Mammary microvascular endothelial cell (primary cell): Measurements from ENCODE around the gene IFNL1. TPM values are rescaled to one million over a fixed set of nuclear protein-coding genes. Genes with fewer than 3 reads are reported as not detected.

Experiments used
- total RNA-seq: library from RNA; depleted of rRNA; stranded (reverse); fragments of >200 nt; gene quantifications from 2 replicates; pipeline ENCODE4 v1.2.3, GENCODE V29; 2015

The IFNL1 gene
- total RNA-seq = not detected in 2 replicates

DNA sequence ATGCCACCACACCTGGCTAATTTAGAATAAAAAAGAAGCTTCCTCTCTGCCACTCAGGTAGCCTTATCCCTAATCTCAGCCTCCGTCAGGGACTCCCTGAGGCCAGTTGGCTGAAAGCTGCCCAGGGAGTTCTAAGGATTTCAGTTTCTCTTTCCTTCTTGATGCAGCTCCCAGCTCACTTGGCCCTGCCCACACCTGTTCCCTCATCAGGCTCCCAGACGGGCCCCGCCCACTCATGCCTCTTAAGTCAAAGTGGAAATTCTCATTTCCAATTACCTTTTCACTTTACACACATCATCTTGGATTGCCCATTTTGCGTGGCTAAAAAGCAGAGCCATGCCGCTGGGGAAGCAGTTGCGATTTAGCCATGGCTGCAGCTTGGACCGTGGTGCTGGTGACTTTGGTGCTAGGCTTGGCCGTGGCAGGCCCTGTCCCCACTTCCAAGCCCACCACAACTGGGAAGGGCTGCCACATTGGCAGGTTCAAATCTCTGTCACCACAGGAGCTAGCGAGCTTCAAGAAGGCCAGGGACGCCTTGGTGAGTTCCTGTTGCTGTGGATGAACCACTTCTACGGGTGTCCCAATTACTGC, at the start of gene IFNL1:
TSS of gene IFNL1 (plus strand) at position 353 of the 591 bp plus-strand sequence. CDS start at position 368, 15 bp downstream.

DNA sequence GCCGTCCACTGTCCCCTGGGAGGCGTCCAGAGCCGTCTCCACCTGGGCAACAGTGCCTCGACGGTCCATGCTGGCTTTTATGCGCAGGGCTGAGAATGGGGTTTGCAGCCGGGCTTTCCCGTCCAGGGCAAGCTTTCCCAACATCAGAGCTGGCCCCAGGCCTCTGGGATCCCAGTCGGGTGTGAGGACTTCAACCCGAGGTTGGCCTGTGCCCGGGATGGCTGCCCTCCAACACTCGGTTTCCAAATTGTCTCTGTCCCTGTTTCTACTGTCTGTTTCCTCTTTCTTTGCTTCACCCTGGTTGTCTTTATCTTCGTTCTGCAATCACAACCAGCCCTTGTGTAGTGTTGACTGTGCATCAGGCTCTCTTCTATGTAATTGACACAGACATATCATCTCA, 47.4 kb upstream of the IFNL1 start, which contains the start of gene IFNL4:
TSS of gene IFNL4 (minus strand) at position 51 of the 400 bp plus-strand sequence.

DNA sequence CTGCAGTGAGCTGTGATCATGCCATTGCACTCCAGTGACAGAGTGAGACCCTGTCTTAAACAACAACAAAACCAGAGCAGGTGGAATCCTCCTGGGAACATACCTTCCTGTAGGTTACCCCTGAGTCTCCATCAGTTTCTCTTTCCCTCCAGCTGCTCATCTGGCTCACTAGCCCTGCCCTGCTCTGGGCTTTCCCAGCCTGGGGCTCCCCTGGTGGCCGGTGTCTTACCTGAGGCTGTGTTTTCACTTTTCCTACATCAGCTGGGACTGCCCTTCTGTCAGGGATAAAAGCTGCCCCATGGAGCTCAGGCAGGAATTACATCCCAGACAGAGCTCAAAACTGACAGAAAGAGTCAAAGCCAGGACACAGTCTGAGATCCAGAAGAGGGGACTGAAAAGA, 28.1 kb upstream of the IFNL1 start, which contains the start of gene IFNL2:
TSS of gene IFNL2 (plus strand) at position 312 of the 400 bp plus-strand sequence. CDS start 173 bp downstream, outside the sequence.

DNA sequence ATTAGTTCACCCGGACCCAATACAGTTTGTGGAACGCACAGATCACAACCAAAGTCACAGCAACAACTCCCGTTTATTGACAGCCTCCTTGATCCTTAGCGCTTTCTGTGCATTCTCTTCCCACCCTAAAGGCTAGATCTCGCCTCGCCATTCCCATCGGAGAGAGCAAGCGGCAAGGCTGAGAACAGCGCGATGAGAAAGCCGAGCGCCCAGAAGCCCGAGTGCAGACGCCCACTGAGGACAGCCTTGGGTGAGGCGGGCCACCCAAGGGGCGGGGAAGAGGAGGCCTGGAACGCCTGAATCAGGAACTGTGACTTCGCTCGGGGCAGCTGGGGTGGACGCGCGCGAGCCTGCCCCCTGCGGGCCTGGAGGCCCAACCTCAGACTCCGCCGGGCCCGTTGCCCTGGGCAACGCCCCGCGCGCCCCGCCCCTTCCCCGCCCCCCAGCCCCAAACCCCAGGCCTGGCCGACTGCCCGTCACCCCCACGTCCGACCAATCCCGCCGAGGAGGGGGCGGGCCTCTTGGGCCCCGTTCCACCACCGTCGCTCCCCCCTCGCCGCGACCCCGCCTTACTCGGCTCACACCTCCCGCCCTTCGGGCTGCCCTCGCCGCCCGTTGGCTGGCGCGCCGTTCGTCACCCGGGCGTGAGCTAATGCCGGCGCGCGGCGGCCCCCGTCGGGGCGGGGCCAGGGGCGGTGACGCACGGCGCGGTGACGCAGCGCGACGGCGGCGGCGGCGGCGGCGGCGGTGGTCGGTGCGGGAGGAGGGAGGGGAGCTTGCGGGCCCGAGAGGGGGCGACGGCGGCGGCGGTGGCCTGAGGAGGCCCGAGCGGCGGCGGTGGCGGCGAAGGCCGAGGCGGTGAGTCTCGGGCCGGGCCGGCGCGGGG, 45.8 kb downstream of the IFNL1 start, which contains the start of gene SAMD4B:
TSS of gene SAMD4B (plus strand) at position 703 of the 886 bp plus-strand sequence. CDS start 14,473 bp downstream, outside the sequence.

Other genes with a start within 250 kb of the IFNL1 start
- 0.10 and 0.33 TPM in 2 replicates for gene ACP7, start 212.0 kb upstream of the IFNL1 start, total RNA-seq
- 10.0 and 16.9 TPM in 2 replicates for gene PAK4, start 170.6 kb upstream of the IFNL1 start, total RNA-seq
- 0.15 TPM in 1 of 2 replicates, not detected in the other for gene NCCRP1, start 99.4 kb upstream of the IFNL1 start, total RNA-seq
- gene SYCN, start 92.1 kb upstream of the IFNL1 start, total RNA-seq = not detected in 2 replicates
- gene IFNL3, start 51.4 kb upstream of the IFNL1 start, total RNA-seq = not detected in 2 replicates
- not detected in 2 replicates for gene IFNL4, start 47.6 kb upstream of the IFNL1 start, total RNA-seq
- not detected in 2 replicates for gene IFNL2, start 28.0 kb upstream of the IFNL1 start, total RNA-seq
- 0.25 and 0.47 TPM in 2 replicates for gene LRFN1, start 24.5 kb downstream of the IFNL1 start, total RNA-seq
- gene GMFG, start 39.6 kb downstream of the IFNL1 start, total RNA-seq = 85.3 and 115 TPM in 2 replicates
- 40.3 and 43.9 TPM in 2 replicates for gene SAMD4B, start 46.0 kb downstream of the IFNL1 start, total RNA-seq
- 39.4 and 49.1 TPM in 2 replicates for gene PAF1, start 94.7 kb downstream of the IFNL1 start, total RNA-seq
- gene MED29, start 95.0 kb downstream of the IFNL1 start, total RNA-seq = 19.3 and 25.0 TPM in 2 replicates
- gene ZFP36, start 110.4 kb downstream of the IFNL1 start, total RNA-seq = 17.3 and 17.5 TPM in 2 replicates
- 8.9 and 16.5 TPM in 2 replicates for gene PLEKHG2, start 116.3 kb downstream of the IFNL1 start, total RNA-seq
- gene RPS16, start 139.5 kb downstream of the IFNL1 start, total RNA-seq = 1,349 and 1,363 TPM in 2 replicates
- 72.3 and 79.9 TPM in 2 replicates for gene SUPT5H, start 149.2 kb downstream of the IFNL1 start, total RNA-seq
- 106 and 118 TPM in 2 replicates for gene TIMM50, start 184.4 kb downstream of the IFNL1 start, total RNA-seq
- 0.53 and 1.0 TPM in 2 replicates for gene DLL3, start 202.5 kb downstream of the IFNL1 start, total RNA-seq
- not detected in 2 replicates for gene SELENOV, start 218.7 kb downstream of the IFNL1 start, total RNA-seq
- gene EID2B, start 236.4 kb downstream of the IFNL1 start, total RNA-seq = 3.1 and 3.9 TPM in 2 replicates
- 11.6 and 13.0 TPM in 2 replicates for gene EID2, start 243.8 kb downstream of the IFNL1 start, total RNA-seq